ENCODE results near the gene CSTPP1. TPM values are rescaled to one million over a fixed set of nuclear protein-coding genes. Genes with fewer than 3 reads are reported as not detected.

The CSTPP1 gene
- polyA plus RNA-seq, 4 donors, result 15.1 to 32.9 (median 20.5) TPM

DNA sequence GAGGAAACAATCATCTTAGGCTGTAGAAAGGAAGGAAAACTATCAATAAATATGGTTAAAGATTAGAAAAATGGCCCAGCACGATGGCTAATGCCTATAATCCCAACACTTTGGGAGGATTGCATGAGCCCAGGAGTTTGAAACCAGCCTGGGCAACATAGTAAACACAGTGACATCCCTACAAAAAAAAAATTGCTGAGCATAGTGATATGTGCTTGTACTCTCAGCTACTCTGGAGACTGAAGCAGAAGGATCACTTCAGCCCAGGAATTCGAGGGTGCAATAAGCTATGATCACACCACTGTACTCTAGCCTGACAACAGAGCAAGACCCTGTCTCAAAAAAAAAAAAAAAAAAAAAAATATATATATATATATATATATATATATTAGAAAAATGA lies 185.2 kb downstream of the CSTPP1 start:
- no peak overlapping the region for H3K4me3 ChIP-seq (ENCODE audit: low read depth in 1 of 3, low read length in 3 of 3)
- no peak overlapping the region for H3K27ac ChIP-seq (ENCODE audit: low read depth in 1 of 3, low read length in 2 of 3)
- DNase-seq (no peak), FAIRE-seq (no peak)
- peaks cover 0 to 7% of the 10 kb centered on the region in 2 donors for H3K9me3 ChIP-seq (ENCODE audit: control insufficient read depth in 2 of 2, insufficient read depth in 1 of 2, low read depth in 1 of 2, low read length in 1 of 2)
- H3K27me3 ChIP-seq (ENCODE audit: control insufficient read depth in 3 of 3, insufficient read depth in 3 of 3, low read length in 3 of 3), result no peaks in the 10 kb centered on the region
- 28 to 58% (median 35%) methylated on average over 2 of the region's 2 CpGs for WGBS, 3 donors
- peaks cover 0 to 1% (median 0%) of the 10 kb centered on the region in 3 donors for H3K36me3 ChIP-seq (ENCODE audit: control insufficient read depth in 3 of 3, insufficient read depth in 2 of 3, low read depth in 1 of 3, low read length in 3 of 3)
- no peaks in the 10 kb centered on the region for H3K4me1 ChIP-seq (ENCODE audit: control insufficient read depth in 3 of 3, insufficient read depth in 2 of 3, low read depth in 1 of 3, low read length in 2 of 3)

DNA sequence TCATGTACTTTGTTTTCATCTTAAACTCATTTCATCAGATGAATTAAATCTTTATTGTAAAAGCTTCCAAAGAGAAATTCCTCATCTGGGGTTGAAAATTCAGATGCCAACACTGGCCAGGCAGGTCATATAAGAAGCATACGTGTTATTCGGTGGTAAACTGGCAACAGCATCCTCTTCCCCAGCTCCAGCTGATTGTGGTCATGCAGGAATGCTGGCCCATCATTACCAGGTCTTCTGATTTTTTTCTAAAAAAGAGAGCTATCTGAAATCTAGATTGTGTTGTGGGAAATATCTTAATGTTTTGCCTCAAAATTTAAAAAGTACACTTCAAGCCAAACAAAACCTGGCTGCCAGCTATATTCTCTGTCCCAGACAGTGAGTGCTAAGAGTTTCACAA lies 186.5 kb downstream of the CSTPP1 start:
- Histone ChIP-seq H3K4me1 (ENCODE audit: control insufficient read depth in 3 of 3, insufficient read depth in 2 of 3, low read depth in 1 of 3, low read length in 2 of 3) (no peaks in the 10 kb centered on the region), H3K9me3 (ENCODE audit: control insufficient read depth in 2 of 2, insufficient read depth in 1 of 2, low read depth in 1 of 2, low read length in 1 of 2) (peaks cover 0 to 7% of the 10 kb centered on the region in 2 donors), H3K36me3 (ENCODE audit: control insufficient read depth in 3 of 3, insufficient read depth in 2 of 3, low read depth in 1 of 3, low read length in 3 of 3) (peaks cover 0 to 1% (median 0%) of the 10 kb centered on the region in 3 donors), H3K27me3 (ENCODE audit: control insufficient read depth in 3 of 3, insufficient read depth in 3 of 3, low read length in 3 of 3) (no peaks in the 10 kb centered on the region), H3K27ac (ENCODE audit: low read depth in 1 of 3, low read length in 2 of 3) (no peak overlapping the region), H3K4me3 (ENCODE audit: low read depth in 1 of 3, low read length in 3 of 3) (no peak overlapping the region)
- WGBS, 3 donors, result 91 to 95% (median 92%) methylated on average over 2 of the region's 2 CpGs
- DNase-seq (no peak), FAIRE-seq (no peak)

DNA sequence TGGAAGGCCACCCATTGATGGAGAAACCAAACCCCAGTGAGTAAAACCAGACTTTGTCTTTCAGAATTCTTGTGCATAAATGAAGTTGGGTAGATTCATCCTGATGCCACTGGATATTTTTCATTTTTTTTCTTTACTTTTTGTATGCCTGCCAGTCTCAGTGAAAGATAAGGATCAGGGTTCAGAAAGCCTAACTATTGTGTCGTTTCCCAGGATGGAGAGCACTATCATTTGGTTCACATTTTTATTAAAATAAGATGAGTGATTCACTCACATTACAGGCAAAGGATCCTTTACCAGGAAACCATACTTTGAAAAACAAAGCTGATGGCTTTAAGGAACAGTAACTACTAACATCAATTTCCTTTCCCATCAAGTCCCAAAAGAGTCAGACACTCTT lies 188.1 kb downstream of the CSTPP1 start:
- WGBS, 3 donors, result 57 to 70% (median 68%) methylated on average over 1 of the region's 1 CpG
- H3K4me1 ChIP-seq (ENCODE audit: control insufficient read depth in 3 of 3, insufficient read depth in 2 of 3, low read depth in 1 of 3, low read length in 2 of 3), result no peaks in the 10 kb centered on the region
- H3K36me3 ChIP-seq (ENCODE audit: control insufficient read depth in 3 of 3, insufficient read depth in 2 of 3, low read depth in 1 of 3, low read length in 3 of 3), result peaks cover 0 to 1% (median 0%) of the 10 kb centered on the region in 3 donors
- DNase-seq (no peak), FAIRE-seq (no peak)
- H3K27ac ChIP-seq (ENCODE audit: low read depth in 1 of 3, low read length in 2 of 3), result no peak overlapping the region
- H3K4me3 ChIP-seq (ENCODE audit: low read depth in 1 of 3, low read length in 3 of 3), result no peak overlapping the region
- no peaks in the 10 kb centered on the region for H3K27me3 ChIP-seq (ENCODE audit: control insufficient read depth in 3 of 3, insufficient read depth in 3 of 3, low read length in 3 of 3)
- H3K9me3 ChIP-seq (ENCODE audit: control insufficient read depth in 2 of 2, insufficient read depth in 1 of 2, low read depth in 1 of 2, low read length in 1 of 2), result no peaks in the 10 kb centered on the region

DNA sequence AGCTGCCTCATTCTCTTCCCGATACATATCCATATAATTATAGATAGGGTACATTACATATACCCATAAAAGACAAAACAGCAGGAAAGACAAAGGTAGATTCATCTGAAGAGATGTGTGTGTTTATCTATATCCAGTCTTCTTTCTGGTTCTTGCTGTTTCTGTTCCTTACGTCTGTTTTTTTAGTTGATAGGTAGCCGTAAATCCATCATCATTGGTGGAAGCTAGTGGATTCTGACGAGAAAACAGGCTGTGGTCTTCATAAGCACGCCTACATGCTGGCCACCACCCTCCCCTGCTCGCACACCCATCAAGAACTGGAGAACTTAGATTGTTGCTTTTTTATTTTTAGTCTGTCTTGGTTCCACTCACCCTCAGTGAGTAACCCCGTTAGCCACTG lies 188.5 kb downstream of the CSTPP1 start:
- no peaks in the 10 kb centered on the region for H3K4me1 ChIP-seq (ENCODE audit: control insufficient read depth in 3 of 3, insufficient read depth in 2 of 3, low read depth in 1 of 3, low read length in 2 of 3)
- FAIRE-seq, result no peak
- WGBS, 3 donors, result 75 to 90% (median 85%) methylated on average over 7 of the region's 7 CpGs
- no peak overlapping the region for H3K4me3 ChIP-seq (ENCODE audit: low read depth in 1 of 3, low read length in 3 of 3)
- H3K9me3 ChIP-seq (ENCODE audit: control insufficient read depth in 2 of 2, insufficient read depth in 1 of 2, low read depth in 1 of 2, low read length in 1 of 2), result no peaks in the 10 kb centered on the region
- H3K36me3 ChIP-seq (ENCODE audit: control insufficient read depth in 3 of 3, insufficient read depth in 2 of 3, low read depth in 1 of 3, low read length in 3 of 3), result peaks cover 0 to 1% (median 0%) of the 10 kb centered on the region in 3 donors
- no peak overlapping the region for H3K27ac ChIP-seq (ENCODE audit: low read depth in 1 of 3, low read length in 2 of 3)
- DNase-seq, result no peak
- H3K27me3 ChIP-seq (ENCODE audit: control insufficient read depth in 3 of 3, insufficient read depth in 3 of 3, low read length in 3 of 3), result no peaks in the 10 kb centered on the region

GRCh38 chr11:47127213-47127612 lies 190.7 kb downstream of the CSTPP1 start:
- 20 to 53% (median 33%) methylated on average over 2 of the region's 2 CpGs for WGBS, 3 donors
- Histone ChIP-seq H3K27ac (ENCODE audit: low read depth in 1 of 3, low read length in 2 of 3) (no peak overlapping the region), H3K4me3 (ENCODE audit: low read depth in 1 of 3, low read length in 3 of 3) (no peak overlapping the region), H3K9me3 (ENCODE audit: control insufficient read depth in 2 of 2, insufficient read depth in 1 of 2, low read depth in 1 of 2, low read length in 1 of 2) (no peaks in the 10 kb centered on the region), H3K36me3 (ENCODE audit: control insufficient read depth in 3 of 3, insufficient read depth in 2 of 3, low read depth in 1 of 3, low read length in 3 of 3) (peaks cover 0 to 1% (median 0%) of the 10 kb centered on the region in 3 donors), H3K27me3 (ENCODE audit: control insufficient read depth in 3 of 3, insufficient read depth in 3 of 3, low read length in 3 of 3) (no peaks in the 10 kb centered on the region), H3K4me1 (ENCODE audit: control insufficient read depth in 3 of 3, insufficient read depth in 2 of 3, low read depth in 1 of 3, low read length in 2 of 3) (peaks cover 0 to 2% (median 2%) of the 10 kb centered on the region in 3 donors)
- peak in 1 of 2 donors; percentile 42 for DNase-seq
- no peak for FAIRE-seq

DNA sequence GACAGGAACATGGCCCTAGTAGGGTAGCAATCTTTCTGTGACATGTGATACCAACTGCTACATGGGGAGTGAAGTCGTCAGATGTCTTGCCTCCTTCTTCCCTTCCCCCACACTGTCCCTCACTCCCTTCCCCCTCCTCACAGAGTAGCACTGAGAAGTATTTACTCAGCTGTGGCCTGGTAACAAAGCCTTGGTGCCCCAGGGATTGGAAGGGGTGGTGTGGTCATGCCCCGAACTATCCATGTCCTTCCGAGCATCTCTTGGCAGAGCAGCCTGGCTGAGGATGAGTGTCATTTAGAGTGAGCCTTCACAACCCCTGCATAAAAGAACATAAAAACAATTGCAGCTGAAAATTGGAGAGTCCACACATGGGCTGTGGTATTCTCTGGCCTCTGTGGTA lies 194.0 kb downstream of the CSTPP1 start:
- 65 to 74% (median 70%) methylated on average over 3 of the region's 3 CpGs for WGBS, 3 donors
- H3K4me1 ChIP-seq (ENCODE audit: control insufficient read depth in 3 of 3, insufficient read depth in 2 of 3, low read depth in 1 of 3, low read length in 2 of 3), result peaks cover 2 to 4% (median 3%) of the 10 kb centered on the region in 3 donors

DNA sequence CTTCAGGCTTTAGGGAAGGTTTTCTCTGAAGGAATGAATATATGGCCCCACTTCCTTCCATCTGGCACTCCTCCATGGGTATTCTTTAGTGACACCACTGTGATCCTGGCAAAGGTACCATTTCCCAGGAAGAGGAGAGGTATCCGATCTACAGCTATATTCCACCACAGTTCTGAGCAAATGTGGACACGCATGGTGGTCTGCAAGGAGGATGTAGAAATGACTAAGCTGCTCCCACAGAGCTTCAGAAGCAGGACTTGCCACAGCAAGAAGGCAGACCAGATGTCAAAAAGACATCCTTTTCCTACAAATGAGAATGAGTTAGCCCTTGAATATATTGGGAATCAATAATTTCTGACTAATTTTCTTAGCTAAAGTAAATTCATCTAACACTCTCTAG lies 194.6 kb downstream of the CSTPP1 start:
- no peak overlapping the region for H3K27ac ChIP-seq (ENCODE audit: low read depth in 1 of 3, low read length in 2 of 3)
- no peaks in the 10 kb centered on the region for H3K27me3 ChIP-seq (ENCODE audit: control insufficient read depth in 3 of 3, insufficient read depth in 3 of 3, low read length in 3 of 3)
- DNase-seq (no peak), FAIRE-seq (no peak)
- H3K4me3 ChIP-seq (ENCODE audit: low read depth in 1 of 3, low read length in 3 of 3), result no peak overlapping the region
- H3K4me1 ChIP-seq (ENCODE audit: control insufficient read depth in 3 of 3, insufficient read depth in 2 of 3, low read depth in 1 of 3, low read length in 2 of 3), result peaks cover 2 to 4% (median 3%) of the 10 kb centered on the region in 3 donors
- WGBS, 3 donors, result 87 to 98% (median 89%) methylated on average over 2 of the region's 2 CpGs
- H3K9me3 ChIP-seq (ENCODE audit: control insufficient read depth in 2 of 2, insufficient read depth in 1 of 2, low read depth in 1 of 2, low read length in 1 of 2), result no peaks in the 10 kb centered on the region
- peaks cover 0 to 1% (median 0%) of the 10 kb centered on the region in 3 donors for H3K36me3 ChIP-seq (ENCODE audit: control insufficient read depth in 3 of 3, insufficient read depth in 2 of 3, low read depth in 1 of 3, low read length in 3 of 3)

More for the DNA sequence above, 194.0 kb downstream of the CSTPP1 start:
- no peak overlapping the region for H3K4me3 ChIP-seq (ENCODE audit: low read depth in 1 of 3, low read length in 3 of 3)
- no peak for FAIRE-seq
- H3K27ac ChIP-seq (ENCODE audit: low read depth in 1 of 3, low read length in 2 of 3), result no peak overlapping the region
- no peak for DNase-seq
- peaks cover 0 to 1% (median 0%) of the 10 kb centered on the region in 3 donors for H3K36me3 ChIP-seq (ENCODE audit: control insufficient read depth in 3 of 3, insufficient read depth in 2 of 3, low read depth in 1 of 3, low read length in 3 of 3)
- no peaks in the 10 kb centered on the region for H3K9me3 ChIP-seq (ENCODE audit: control insufficient read depth in 2 of 2, insufficient read depth in 1 of 2, low read depth in 1 of 2, low read length in 1 of 2)
- no peaks in the 10 kb centered on the region for H3K27me3 ChIP-seq (ENCODE audit: control insufficient read depth in 3 of 3, insufficient read depth in 3 of 3, low read length in 3 of 3)

DNA sequence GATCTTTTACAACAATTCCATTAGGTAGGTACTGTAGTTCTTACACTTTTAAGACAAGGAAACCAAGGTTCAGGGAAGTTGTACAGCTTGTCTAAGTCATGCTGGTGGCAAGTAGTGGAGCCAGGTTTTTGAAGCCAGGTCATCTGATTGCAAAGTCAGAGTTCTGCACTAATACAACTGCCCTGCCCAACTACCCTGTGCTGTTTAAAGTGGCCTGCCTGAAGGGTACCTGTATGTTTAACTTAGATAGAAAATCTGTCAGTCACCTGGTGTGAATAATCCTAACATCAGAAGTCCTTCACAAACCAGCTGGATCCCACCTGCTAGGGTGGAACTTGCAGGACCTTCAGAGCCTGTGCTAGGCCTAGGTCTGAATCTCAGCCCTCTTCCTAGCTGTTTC lies 195.9 kb downstream of the CSTPP1 start:
- Histone ChIP-seq H3K36me3 (ENCODE audit: control insufficient read depth in 3 of 3, insufficient read depth in 2 of 3, low read depth in 1 of 3, low read length in 3 of 3) (peaks cover 0 to under 1% (median 0%) of the 10 kb centered on the region in 3 donors), H3K9me3 (ENCODE audit: control insufficient read depth in 2 of 2, insufficient read depth in 1 of 2, low read depth in 1 of 2, low read length in 1 of 2) (no peaks in the 10 kb centered on the region), H3K27ac (ENCODE audit: low read depth in 1 of 3, low read length in 2 of 3) (no peak overlapping the region), H3K27me3 (ENCODE audit: control insufficient read depth in 3 of 3, insufficient read depth in 3 of 3, low read length in 3 of 3) (no peaks in the 10 kb centered on the region), H3K4me3 (ENCODE audit: low read depth in 1 of 3, low read length in 3 of 3) (no peak overlapping the region), H3K4me1 (ENCODE audit: control insufficient read depth in 3 of 3, insufficient read depth in 2 of 3, low read depth in 1 of 3, low read length in 2 of 3) (peaks cover 2 to 4% (median 3%) of the 10 kb centered on the region in 3 donors)
- DNase-seq (peak in 1 of 2 donors; percentile 47), FAIRE-seq (no peak)

- 17 to 60% (median 44%) methylated on average over 1 of the region's 1 CpG for WGBS, 3 donors
- Histone ChIP-seq H3K9me3 (ENCODE audit: control insufficient read depth in 2 of 2, insufficient read depth in 1 of 2, low read depth in 1 of 2, low read length in 1 of 2) (no peaks in the 10 kb centered on the region), H3K4me1 (ENCODE audit: control insufficient read depth in 3 of 3, insufficient read depth in 2 of 3, low read depth in 1 of 3, low read length in 2 of 3) (peaks cover 2 to 4% (median 3%) of the 10 kb centered on the region in 3 donors), H3K27me3 (ENCODE audit: control insufficient read depth in 3 of 3, insufficient read depth in 3 of 3, low read length in 3 of 3) (no peaks in the 10 kb centered on the region), H3K27ac (ENCODE audit: low read depth in 1 of 3, low read length in 2 of 3) (no peak overlapping the region), H3K36me3 (ENCODE audit: control insufficient read depth in 3 of 3, insufficient read depth in 2 of 3, low read depth in 1 of 3, low read length in 3 of 3) (peaks cover 0 to 6% (median 4%) of the 10 kb centered on the region in 3 donors), H3K4me3 (ENCODE audit: low read depth in 1 of 3, low read length in 3 of 3) (no peak overlapping the region)
- DNase-seq (peak in 1 of 2 donors; percentile 74), FAIRE-seq (no peak)
These were observed 196.4 kb downstream of the CSTPP1 start for GRCh38 chr11:47132981-47133380.

Data from small intestine (tissue), 7 donors.